ENCODE measurements around the gene MICA.

- TF ChIP-seq POLR2A (IDR thresholded peaks at IDR 0.05; ENCODE audit: low read depth, low read length) (no peak), POLR2AphosphoS5 (IDR thresholded peaks at IDR 0.05; ENCODE audit: low read depth, low read length) (no peak), TAF1 (IDR thresholded peaks at IDR 0.05; ENCODE audit: borderline replicate concordance, low read depth, low read length) (no peak)
These were observed 16.4 kb downstream of the MICA start for GRCh38 chr6:31419842-31420241.
